Mucosa of stomach (tissue), 1 donor: Measurements from ENCODE around the gene SCUBE1.

Experiments
- H3K27me3 ChIP-seq: one replicate; pipeline ENCODE4 v1.7.0; 2013; ENCODE audit warnings: mild to moderate bottlenecking, low read length; ENCODE audit not compliant: control insufficient read depth, insufficient read depth
- H3K36me3 ChIP-seq: one replicate; pipeline ENCODE4 v1.7.0; 2013; ENCODE audit warnings: low read length; ENCODE audit not compliant: control insufficient read depth, insufficient read depth
- H3K4me1 ChIP-seq: one replicate; pipeline ENCODE4 v1.7.0; 2013; ENCODE audit warnings: mild to moderate bottlenecking, low read length; ENCODE audit not compliant: control insufficient read depth, insufficient read depth
- H3K4me3 ChIP-seq: one replicate; pipeline ENCODE4 v1.7.0; 2013; ENCODE audit warnings: low read length
- H3K9ac ChIP-seq: one replicate; pipeline ENCODE4 v1.7.0; 2013; ENCODE audit warnings: mild to moderate bottlenecking, low read length, moderate library complexity
- H3K9me3 ChIP-seq: one replicate; pipeline ENCODE4 v1.7.0; 2013; ENCODE audit warnings: mild to moderate bottlenecking, low read length, moderate library complexity; ENCODE audit not compliant: control insufficient read depth
- donor health status: Pancreatic carcinoma.

SCUBE1 gene

DNA sequence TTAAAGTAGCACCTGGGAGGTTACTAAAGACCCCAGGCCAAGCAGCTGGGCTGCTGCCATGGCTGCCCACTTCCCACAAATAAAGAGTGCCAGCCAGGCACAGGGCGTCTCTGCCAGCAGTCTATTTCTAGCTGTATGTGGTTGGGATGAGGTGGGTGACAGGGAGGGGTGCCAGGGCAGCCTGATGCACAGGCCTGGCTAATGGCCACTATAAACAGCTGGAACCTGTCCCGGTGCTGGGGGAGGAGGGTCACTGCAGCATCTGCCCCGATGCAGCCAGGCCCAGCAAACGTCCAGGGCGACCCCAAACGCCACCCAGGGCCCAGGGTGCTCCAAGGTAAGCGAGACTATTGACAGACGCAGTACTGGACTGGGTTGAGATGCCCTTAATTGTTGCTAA lies 37.4 kb downstream of the SCUBE1 start:
- H3K27me3 ChIP-seq: no peaks in the 10 kb centered on the region
- H3K36me3 ChIP-seq: no peaks in the 10 kb centered on the region
- no peaks in the 10 kb centered on the region for H3K4me1 ChIP-seq
- no peak overlapping the region for H3K4me3 ChIP-seq
- no peak overlapping the region for H3K9ac ChIP-seq
- no peaks in the 10 kb centered on the region for H3K9me3 ChIP-seq

DNA sequence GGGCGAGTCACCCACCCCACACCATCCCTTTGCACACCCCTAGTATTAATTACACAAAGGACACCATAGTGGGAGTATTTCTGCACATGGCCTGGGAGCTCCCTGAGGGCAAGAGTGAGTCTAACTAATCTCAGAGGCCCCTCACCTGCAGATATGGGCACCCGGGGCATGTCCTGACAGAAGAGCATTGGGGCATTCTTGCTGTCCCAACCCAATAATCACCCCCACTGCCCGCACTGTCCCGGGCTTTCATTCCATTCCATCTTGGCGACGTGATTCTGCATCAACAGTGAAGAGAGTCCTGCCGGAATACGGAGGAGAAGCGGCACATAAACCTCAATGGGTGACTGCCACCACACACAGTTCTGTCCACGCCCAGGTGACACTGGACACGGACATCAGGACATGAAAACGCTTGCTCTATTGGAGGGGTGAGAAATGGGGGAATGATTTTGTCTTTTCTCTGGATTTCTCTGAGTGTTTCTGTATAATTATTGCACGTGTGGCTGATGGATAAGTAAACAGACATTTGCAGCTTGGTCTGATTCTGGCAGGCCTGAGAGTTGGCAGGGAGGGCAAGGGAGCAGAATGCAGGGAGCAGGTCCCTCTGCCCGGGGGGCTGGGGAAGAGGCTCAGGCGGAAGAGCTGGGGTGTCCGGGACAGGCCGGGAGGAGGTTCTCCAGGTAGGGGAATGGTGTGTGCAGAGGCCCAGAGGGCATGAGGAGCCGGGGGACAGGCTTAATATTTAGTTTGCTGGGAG lies 38.2 kb downstream of the SCUBE1 start:
- Histone ChIP-seq H3K9me3 (no peaks in the 10 kb centered on the region), H3K4me1 (no peaks in the 10 kb centered on the region), H3K4me3 (no peak overlapping the region), H3K36me3 (no peaks in the 10 kb centered on the region), H3K27me3 (no peaks in the 10 kb centered on the region), H3K9ac (no peak overlapping the region)

DNA sequence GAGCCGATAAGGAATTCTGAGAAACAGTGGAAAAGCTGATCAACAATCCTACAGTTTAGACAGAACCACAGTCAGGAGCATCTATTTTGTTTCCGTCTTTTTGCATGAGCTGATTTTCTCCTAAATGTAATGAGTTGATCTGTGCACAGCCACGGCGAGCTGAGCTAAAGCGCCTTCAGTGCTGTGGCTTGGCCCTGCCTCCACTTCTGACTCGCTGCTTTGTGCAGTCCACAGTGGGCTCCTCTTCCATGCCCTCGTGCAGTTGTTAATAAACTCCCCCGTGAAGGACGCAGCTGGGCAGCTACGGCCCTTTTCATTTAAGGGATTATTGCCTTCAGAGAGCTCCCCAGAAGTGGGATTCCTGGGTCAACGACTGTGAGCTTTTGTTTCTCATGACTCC lies 39.4 kb downstream of the SCUBE1 start:
- H3K36me3 ChIP-seq: no peaks in the 10 kb centered on the region
- no peak overlapping the region for H3K4me3 ChIP-seq
- H3K27me3 ChIP-seq: no peaks in the 10 kb centered on the region
- no peaks in the 10 kb centered on the region for H3K4me1 ChIP-seq
- H3K9me3 ChIP-seq: no peaks in the 10 kb centered on the region
- H3K9ac ChIP-seq: no peak overlapping the region

DNA sequence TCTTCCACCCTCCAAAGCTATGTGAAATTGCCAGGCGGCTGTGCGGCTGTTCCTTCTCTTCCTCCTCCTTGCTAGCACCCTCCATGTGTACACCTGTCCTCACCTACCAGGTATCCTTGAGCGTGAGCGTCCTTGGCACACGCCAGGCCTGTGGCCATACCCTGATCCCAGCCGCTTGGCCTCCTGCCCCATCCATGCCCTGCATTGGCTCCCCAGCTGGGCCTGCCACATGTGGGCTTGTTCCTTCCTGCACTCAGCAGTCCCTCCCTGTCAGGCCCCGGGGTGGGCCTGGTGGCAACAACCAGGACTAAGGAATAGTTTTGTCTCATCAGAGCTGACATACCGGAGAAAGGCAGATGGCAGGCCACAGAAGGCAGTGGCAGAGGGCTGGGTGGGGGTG lies 40.0 kb downstream of the SCUBE1 start:
- Histone ChIP-seq H3K4me1 (no peaks in the 10 kb centered on the region), H3K9ac (no peak overlapping the region), H3K4me3 (no peak overlapping the region), H3K36me3 (no peaks in the 10 kb centered on the region), H3K9me3 (no peaks in the 10 kb centered on the region), H3K27me3 (no peaks in the 10 kb centered on the region)

DNA sequence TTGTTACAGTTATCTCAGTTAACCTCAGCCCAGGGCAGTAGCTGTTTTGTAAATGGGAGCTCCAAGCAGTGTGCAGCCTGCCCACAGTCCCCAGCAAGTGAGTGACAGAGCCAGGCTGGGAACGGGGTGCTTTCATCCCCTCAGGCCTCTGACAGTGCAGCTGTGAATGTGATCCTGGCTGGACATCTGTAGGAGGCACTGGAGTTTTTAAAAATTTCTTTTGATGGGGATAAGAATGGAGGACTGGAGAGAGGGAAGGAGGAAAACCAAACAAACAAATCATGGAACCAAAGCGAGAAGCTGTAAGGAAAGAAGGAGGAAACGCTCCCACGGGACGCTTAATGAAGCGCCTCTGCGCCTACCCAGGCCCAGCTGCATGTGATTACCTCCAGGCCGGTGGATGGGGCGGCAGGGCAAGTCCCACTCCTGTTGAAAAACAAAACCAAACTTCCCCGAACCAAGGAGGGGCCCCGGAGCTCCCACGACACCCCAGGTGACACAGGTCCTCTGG lies 40.6 kb downstream of the SCUBE1 start:
- Histone ChIP-seq H3K9ac (no peak overlapping the region), H3K4me3 (no peak overlapping the region), H3K4me1 (no peaks in the 10 kb centered on the region), H3K9me3 (no peaks in the 10 kb centered on the region), H3K27me3 (no peaks in the 10 kb centered on the region), H3K36me3 (no peaks in the 10 kb centered on the region)

DNA sequence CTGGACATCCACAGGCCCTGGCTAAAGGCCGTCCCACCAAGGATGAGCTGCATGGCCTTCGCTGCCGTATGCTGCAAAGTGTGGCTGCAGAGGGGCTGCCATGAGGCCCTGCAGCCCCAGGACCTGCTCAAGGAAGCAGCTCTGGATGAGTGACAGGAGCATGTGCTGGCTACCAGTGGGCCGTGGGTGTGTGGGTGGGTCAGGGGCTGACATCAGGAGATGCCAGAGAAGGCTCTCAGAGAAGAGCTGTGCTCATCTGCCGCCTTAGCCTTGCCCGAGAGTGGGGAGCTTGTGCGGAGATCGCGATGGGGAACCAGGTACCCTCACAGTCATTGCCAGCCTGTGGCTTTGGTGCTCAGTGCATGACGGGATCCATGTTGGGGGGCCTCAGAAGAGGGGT lies 41.3 kb downstream of the SCUBE1 start:
- no peaks in the 10 kb centered on the region for H3K27me3 ChIP-seq
- no peak overlapping the region for H3K4me3 ChIP-seq
- H3K36me3 ChIP-seq: no peaks in the 10 kb centered on the region
- H3K9ac ChIP-seq: no peak overlapping the region
- H3K9me3 ChIP-seq: no peaks in the 10 kb centered on the region
- no peaks in the 10 kb centered on the region for H3K4me1 ChIP-seq

DNA sequence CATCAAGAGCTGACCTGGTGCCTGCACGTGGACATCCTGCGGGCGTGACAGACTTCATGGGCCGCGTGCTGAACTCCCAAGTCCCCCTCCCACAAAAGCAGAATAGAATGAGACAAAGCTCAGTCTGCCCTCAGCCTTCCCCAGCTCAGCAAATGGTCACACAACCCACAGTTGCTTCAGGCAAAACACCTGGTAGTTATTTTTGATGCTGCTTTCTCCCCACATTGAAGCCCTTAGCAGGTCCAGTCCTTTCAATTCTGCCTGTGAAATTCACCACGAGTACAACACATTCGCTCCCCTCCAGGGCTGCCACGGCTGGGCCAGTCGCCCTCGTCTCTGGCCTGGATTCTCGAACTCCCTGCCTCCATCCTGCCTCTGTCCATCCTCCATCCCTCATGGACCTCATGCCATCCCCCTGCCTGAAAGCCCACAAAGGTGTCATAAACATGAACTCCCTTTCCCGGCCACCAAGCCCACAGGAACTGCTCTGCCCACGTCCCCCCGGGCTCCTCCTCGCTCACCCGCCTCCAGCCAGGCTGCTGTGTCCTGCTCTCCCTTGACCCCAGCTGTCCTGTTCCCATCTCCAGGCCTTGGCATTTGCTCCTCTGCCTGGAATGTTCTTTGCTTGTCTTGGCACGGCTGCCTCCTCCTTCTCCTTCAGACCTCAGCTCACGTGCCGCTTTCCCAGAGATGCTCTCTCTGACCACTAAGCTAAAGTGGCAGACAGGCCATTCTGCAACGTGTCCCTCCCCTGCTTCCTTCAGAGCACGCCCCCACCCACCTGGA lies 42.1 kb downstream of the SCUBE1 start:
- Histone ChIP-seq H3K36me3 (no peaks in the 10 kb centered on the region), H3K4me1 (no peaks in the 10 kb centered on the region), H3K27me3 (no peaks in the 10 kb centered on the region), H3K4me3 (no peak overlapping the region), H3K9ac (no peak overlapping the region), H3K9me3 (no peaks in the 10 kb centered on the region)

DNA sequence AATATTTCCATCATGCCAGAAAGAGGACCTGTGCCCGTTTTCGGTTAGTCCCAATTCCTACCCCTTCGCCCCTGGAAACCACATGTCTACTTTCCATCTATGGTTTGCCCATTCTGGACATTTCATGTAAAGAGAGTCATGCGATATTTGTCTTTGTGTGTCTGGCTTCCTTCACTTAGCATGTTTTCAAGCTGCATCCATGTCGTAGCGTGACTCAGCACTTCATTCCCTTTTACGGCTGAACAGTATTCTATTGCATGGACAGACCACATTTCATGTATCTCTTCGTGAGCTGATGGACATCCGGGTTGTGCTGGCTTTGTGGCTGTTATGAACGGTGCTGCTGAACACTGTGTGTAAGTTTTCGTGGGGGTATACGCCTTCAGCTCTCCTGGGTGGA lies 43.4 kb downstream of the SCUBE1 start:
- H3K27me3 ChIP-seq: no peaks in the 10 kb centered on the region
- H3K9ac ChIP-seq: no peak overlapping the region
- H3K4me3 ChIP-seq: no peak overlapping the region
- H3K36me3 ChIP-seq: no peaks in the 10 kb centered on the region
- peaks cover 3% of the 10 kb centered on the region for H3K4me1 ChIP-seq
- no peaks in the 10 kb centered on the region for H3K9me3 ChIP-seq

DNA sequence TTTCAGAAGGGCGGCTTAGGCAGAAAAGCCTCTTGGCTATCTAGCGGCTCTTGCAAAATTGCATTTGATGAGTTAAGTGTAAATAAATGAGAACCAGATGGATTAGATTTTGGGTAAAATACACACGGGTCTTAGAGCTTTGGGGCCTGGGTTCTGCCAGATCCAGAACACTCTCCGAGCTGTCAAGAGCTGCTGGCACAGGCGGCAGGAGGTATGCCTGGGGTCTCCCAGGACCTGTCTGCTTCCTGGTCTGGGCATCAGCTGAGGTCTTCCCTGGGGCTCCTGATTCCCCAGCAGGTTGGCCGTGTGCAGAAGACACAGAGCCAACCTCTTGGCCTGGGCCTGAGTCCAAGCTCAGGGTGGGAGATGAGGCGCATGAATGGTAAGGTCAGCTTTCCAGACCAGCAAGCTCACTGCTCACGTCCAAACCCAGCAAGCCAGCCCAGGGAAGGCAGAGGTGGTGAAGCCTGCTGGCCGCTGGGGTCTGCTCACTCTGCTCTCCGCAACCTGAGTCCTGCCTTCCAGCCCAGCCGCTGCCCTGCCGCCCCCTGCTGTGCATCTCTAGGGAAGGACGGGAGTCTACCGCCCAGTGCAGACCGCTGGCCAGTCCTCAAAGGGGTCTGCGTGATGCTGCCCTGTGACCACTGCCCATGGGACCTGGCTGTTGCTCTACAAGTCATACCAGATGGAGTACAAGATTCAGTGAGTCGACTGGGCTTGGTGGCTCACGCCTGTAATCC lies 44.9 kb downstream of the SCUBE1 start:
- Histone ChIP-seq H3K9ac (no peak overlapping the region), H3K4me3 (no peak overlapping the region), H3K27me3 (no peaks in the 10 kb centered on the region), H3K4me1 (peaks cover 14% of the 10 kb centered on the region), H3K36me3 (no peaks in the 10 kb centered on the region), H3K9me3 (no peaks in the 10 kb centered on the region)

DNA sequence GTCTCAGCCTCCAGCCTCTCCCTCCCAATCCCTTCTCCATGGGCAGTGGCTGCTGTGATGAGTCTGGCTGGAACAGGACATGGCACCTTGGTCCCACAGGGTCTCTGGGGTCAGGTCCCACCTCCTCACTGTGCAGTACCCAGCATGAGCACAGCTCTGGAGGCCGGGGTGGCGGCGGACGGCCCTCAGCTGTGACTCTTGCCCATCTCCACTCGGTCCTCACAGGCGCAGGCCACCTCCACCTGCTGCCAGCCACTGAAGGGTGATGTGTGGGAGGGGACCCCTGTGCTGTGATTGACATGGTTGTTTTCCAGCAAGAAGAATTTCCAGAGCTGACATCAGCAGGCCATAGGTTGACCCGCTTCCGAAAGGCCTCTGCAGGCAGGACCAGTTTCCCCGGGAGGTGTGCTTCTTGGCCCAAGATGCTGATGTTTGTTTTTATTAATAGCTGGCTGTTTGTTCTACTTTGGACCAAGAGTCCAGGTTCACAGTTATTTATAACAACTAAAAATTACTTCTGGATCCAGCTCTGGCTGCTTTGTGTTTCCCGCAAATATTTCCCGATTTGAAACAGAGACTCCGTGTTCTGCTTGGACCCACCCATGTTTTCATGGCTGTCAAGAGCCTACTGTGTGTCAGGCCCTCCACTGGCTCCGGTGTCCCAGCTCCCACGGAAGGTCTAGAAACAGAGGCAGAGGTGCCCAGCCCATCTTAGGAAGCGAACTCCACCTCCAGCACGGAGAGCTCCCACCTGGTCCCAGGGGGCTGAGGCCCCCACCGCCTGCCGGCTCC lies 45.7 kb downstream of the SCUBE1 start:
- peaks cover 21% of the 10 kb centered on the region for H3K4me1 ChIP-seq
- H3K27me3 ChIP-seq: no peaks in the 10 kb centered on the region
- H3K9ac ChIP-seq: no peak overlapping the region
- H3K36me3 ChIP-seq: no peaks in the 10 kb centered on the region
- no peaks in the 10 kb centered on the region for H3K9me3 ChIP-seq
- H3K4me3 ChIP-seq: no peak overlapping the region

DNA sequence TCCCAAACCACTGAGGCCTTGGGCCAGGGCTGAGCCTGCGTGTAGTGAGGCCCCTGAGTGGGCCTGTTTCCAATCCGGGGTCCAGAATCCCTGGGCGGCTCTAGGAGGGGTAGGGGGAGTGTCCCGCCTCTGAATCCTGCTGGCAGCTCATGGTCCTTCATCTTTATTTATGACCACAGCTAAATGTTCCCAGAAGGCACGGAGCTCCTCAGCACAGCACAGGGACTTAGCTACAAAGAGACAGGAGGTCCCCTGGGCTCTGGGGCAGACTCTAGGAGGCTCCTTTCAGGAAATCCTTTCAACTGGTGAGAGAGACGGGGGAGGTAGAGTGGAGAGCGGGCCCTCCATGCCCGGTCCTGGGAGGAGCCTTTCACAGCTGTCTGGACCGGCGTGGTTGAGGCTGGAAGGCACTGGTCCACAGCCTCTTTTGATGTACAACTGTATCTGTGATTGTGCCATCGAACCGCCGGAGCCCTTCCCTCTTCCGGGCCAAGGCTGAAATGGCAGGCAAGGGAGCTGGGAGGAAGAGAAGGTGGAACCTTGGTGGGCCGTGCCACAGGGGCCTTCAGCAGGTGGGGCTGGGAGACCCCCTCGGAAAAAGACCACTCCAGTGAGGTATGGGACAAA lies 46.8 kb downstream of the SCUBE1 start:
- H3K9me3 ChIP-seq: no peaks in the 10 kb centered on the region
- no peak overlapping the region for H3K4me3 ChIP-seq
- no peaks in the 10 kb centered on the region for H3K36me3 ChIP-seq
- H3K9ac ChIP-seq: no peak overlapping the region
- no peaks in the 10 kb centered on the region for H3K27me3 ChIP-seq
- H3K4me1 ChIP-seq: peaks cover 22% of the 10 kb centered on the region
